Stimulated activated CD4-positive, alpha-beta T cell treated with anti-CD3 and anti-CD28 coated beads, Interleukin-12 subunit alpha, Interleukin-12 subunit beta, amount 100 ng/mL, for 24 hours (primary cell): ENCODE data around the gene PCARE.

Source experiments
- DNase-seq, 2 experiments: peaks; one replicate each; pipeline ENCODE4 v3.0.0-alpha.2; 2020; ENCODE audit warnings: low read depth in 2 of 2

Gene PCARE

GRCh38 chr2:29035016-29035745 is 39.1 kb downstream of the PCARE start:
- DNase-seq = no peak

- no peak for DNase-seq
These were observed 40.7 kb downstream of the PCARE start for GRCh38 chr2:29033656-29034055.

- no peak for DNase-seq
These were observed 41.2 kb downstream of the PCARE start for GRCh38 chr2:29033172-29033571.

- no peak for DNase-seq
These were observed 42.1 kb downstream of the PCARE start for GRCh38 chr2:29032189-29032588.

GRCh38 chr2:29031046-29031445 is 43.3 kb downstream of the PCARE start:
- DNase-seq = no peak

- no peak for DNase-seq
These were observed 48.6 kb downstream of the PCARE start for GRCh38 chr2:29025711-29026110.

- DNase-seq = no peak
These were observed 49.4 kb downstream of the PCARE start for GRCh38 chr2:29024882-29025430.

- no peak for DNase-seq
These were observed 51.1 kb downstream of the PCARE start for GRCh38 chr2:29023188-29023587.

- DNase-seq = no peak
These were observed 51.6 kb downstream of the PCARE start for GRCh38 chr2:29022679-29023078.

GRCh38 chr2:29021886-29022285 is 52.4 kb downstream of the PCARE start:
- DNase-seq = no peak

- no peak for DNase-seq
These were observed 56.4 kb downstream of the PCARE start for GRCh38 chr2:29017716-29018435.

GRCh38 chr2:29016504-29016903 is 57.8 kb downstream of the PCARE start:
- DNase-seq = no peak

GRCh38 chr2:29015701-29016470 is 58.4 kb downstream of the PCARE start:
- no peak for DNase-seq

- peak; percentile 39 to 53 for DNase-seq
These were observed 59.4 kb downstream of the PCARE start for GRCh38 chr2:29014811-29015421.

- DNase-seq = peak in 1 of 2 experiments; percentile 22
These were observed 60.0 kb downstream of the PCARE start for GRCh38 chr2:29014331-29014730.

- no peak for DNase-seq
These were observed 61.1 kb downstream of the PCARE start for GRCh38 chr2:29013057-29013780.

- DNase-seq = no peak
These were observed 62.1 kb downstream of the PCARE start for GRCh38 chr2:29012211-29012681.
